NCI-H2196 treated with DMSO at 0.1 percent for 48 hours (cell line): ENCODE results near the gene SRPK2.
"Not testable (repeated sequence)": the region's sequence is repeated elsewhere in the genome, so short reads cannot be mapped to it uniquely, and the experiment has no call there.

Source experiments
- DNase-seq: peaks from one replicate; lab custom pipeline; 2025; ENCODE audit not compliant: unreplicated experiment; lab: John Stamatoyannopoulos, UW

The SRPK2 gene

GRCh38 chr7:105305633-105306032 is 83.1 kb downstream of the SRPK2 start:
- no peak for DNase-seq

- no peak for DNase-seq
Measured at GRCh38 chr7:105304040-105304895, 84.5 kb downstream of the SRPK2 start.

- not testable (repeated sequence) for DNase-seq
Measured at GRCh38 chr7:105300587-105300986, 88.1 kb downstream of the SRPK2 start.

- no peak for DNase-seq
Measured at GRCh38 chr7:105298439-105298894, 90.3 kb downstream of the SRPK2 start.

GRCh38 chr7:105297985-105298384 is 90.7 kb downstream of the SRPK2 start:
- no peak for DNase-seq

GRCh38 chr7:105297309-105297708 is 91.4 kb downstream of the SRPK2 start:
- no peak for DNase-seq

GRCh38 chr7:105296491-105296890 is 92.2 kb downstream of the SRPK2 start:
- no peak for DNase-seq

- DNase-seq = no peak
Measured at GRCh38 chr7:105295596-105296352, 92.9 kb downstream of the SRPK2 start.

- DNase-seq = not testable (repeated sequence)
Measured at GRCh38 chr7:105294482-105294881, 94.2 kb downstream of the SRPK2 start.

- no peak for DNase-seq
Measured at GRCh38 chr7:105289704-105290103, 99.0 kb downstream of the SRPK2 start.

- no peak for DNase-seq
Measured at GRCh38 chr7:105286441-105286840, 102.3 kb downstream of the SRPK2 start.

GRCh38 chr7:105285118-105285874 is 103.4 kb downstream of the SRPK2 start:
- DNase-seq = no peak

GRCh38 chr7:105284014-105284413 is 104.7 kb downstream of the SRPK2 start:
- DNase-seq = no peak

GRCh38 chr7:105281966-105282365 is 106.8 kb downstream of the SRPK2 start:
- no peak for DNase-seq

- DNase-seq = no peak
Measured at GRCh38 chr7:105279688-105280007, 109.1 kb downstream of the SRPK2 start.

- no peak for DNase-seq
Measured at GRCh38 chr7:105278973-105279687, 109.6 kb downstream of the SRPK2 start.

- no peak for DNase-seq
Measured at GRCh38 chr7:105278565-105278964, 110.2 kb downstream of the SRPK2 start.

GRCh38 chr7:105277341-105277740 is 111.4 kb downstream of the SRPK2 start:
- no peak for DNase-seq

- DNase-seq = no peak
Measured at GRCh38 chr7:105270117-105270516, 118.6 kb downstream of the SRPK2 start.

GRCh38 chr7:105269397-105269796 is 119.3 kb downstream of the SRPK2 start:
- DNase-seq = no peak
